ENCODE data around the gene CTNNA2.

CTNNA2 gene

DNA sequence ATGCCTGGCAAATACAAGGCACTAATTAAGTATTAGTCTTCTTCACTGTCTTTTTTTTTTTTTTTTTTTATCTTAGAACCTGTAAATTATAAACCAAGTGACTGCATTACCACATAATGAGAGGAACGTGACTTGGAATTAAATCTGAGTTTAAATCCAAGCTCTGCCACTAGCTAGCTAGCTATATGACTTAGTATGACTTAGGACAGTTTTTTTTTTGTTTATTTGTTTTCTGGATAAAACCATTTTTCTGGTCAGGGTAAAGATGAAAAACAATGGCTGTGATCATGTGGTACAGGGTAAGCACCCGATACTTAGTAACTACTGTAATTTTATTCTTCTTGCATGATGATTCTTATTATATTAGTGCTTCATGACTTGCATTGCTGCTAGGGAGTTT lies 983.5 kb downstream of the CTNNA2 start:
- no peak for DNase-seq (ENCODE audit: low read depth)

DNA sequence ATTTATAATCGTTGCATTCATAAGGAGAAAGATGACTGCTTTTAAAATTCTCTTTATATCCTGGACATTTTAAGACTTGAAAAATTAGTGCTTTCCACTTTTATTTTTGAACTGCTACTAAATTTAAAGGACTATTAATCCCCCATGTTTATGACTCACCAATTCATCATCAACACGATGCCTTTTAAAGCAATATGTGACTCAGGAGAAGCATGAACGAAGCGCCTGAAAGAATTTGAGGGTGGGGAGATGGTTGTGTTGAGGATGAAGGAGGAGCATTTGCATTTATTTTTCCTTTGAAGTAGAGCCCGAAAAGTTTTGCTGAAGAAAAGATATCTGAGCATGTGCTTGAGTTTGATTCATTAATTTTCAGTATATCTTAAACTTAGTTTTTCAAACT lies 983.9 kb downstream of the CTNNA2 start:
- DNase-seq (ENCODE audit: low read depth), result no peak

GRCh38 chr2:80499095-80499494 lies 986.2 kb downstream of the CTNNA2 start:
- no peak for DNase-seq (ENCODE audit: low read depth)

DNA sequence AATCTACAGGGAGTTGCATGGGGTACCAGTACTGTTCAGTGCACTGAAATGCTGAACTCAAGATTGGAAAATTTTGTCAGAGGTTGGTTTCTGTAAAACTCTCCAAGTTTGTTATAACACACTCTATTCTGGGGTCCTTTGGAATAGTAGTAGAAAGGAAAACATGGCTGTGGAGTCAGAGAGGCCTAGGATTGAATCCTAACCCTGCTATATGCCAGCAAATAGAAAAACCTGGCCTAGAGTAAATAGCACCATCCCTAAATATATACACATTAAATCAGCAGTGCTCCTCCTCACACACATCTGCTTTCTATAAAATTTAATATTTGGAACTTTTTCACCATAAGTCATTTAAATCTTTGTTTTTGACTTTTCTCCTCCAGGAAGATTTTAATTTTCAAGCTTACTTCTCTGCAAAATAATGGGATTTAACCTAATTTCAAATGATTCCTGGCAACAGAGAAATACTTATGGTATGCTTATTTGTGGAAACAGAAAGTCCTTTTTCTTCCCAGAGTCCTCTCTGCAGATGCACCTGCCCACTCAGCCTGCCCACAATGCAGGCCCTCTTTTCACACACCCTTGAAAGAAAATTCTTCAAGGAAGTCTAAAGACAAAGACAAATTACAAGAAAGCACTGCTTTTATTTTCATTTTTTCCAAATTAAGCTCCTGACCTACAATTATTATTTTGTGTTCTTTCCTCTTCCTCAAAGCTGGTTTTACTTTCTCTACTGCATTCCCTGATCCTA lies 989.2 kb downstream of the CTNNA2 start:
- DNase-seq (ENCODE audit: low read depth), result no peak

- no peak for DNase-seq (ENCODE audit: low read depth)
Measured at GRCh38 chr2:80506563-80506962, 993.7 kb downstream of the CTNNA2 start.

GRCh38 chr2:80510716-80511115 lies 997.9 kb downstream of the CTNNA2 start:
- DNase-seq (ENCODE audit: low read depth), result no peak

DNA sequence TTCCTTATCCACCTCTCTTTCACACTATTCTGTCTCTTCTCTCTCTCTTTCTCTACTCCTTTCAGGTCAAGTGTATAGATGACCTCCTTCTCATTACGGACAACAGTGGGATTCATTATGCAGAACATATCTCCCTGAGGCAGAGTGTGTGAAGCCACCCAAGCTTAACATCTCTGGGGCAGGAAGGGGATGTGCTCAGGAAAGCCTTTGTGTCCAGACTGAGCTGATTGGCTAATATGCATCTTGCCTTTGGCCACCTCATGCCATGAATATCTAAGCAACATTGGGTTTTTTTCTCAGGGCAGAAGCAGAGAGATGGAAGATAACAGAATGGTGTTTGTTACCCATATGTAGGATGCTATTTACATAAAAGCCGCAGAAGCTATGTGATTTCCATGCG lies 1003.1 kb downstream of the CTNNA2 start:
- DNase-seq (ENCODE audit: low read depth), result no peak

DNA sequence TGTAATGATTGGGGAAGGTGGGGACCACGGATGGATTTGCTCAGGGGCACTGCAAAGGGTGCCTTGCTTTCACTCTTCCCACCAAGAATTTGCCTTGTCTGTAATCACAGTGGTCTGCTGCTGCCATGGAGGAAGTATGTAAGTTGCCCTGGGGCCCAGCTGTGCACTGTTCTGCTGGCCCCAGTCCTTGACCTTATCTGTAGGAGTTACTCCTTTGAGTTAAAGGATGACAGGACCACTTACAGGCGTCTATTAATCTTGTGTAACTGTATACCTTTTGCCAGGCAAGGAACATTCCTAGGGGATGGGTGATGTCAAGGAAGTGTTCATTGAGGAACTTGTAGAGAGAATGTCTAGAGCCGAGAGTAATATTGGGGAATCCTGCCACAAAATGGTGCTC lies 1004.5 kb downstream of the CTNNA2 start:
- no peak for DNase-seq (ENCODE audit: low read depth)

GRCh38 chr2:80519121-80519643 lies 1006.3 kb downstream of the CTNNA2 start:
- no peak for DNase-seq (ENCODE audit: low read depth)

- no peak for DNase-seq (ENCODE audit: low read depth)
Measured at GRCh38 chr2:80519699-80520291, 1006.9 kb downstream of the CTNNA2 start.

DNA sequence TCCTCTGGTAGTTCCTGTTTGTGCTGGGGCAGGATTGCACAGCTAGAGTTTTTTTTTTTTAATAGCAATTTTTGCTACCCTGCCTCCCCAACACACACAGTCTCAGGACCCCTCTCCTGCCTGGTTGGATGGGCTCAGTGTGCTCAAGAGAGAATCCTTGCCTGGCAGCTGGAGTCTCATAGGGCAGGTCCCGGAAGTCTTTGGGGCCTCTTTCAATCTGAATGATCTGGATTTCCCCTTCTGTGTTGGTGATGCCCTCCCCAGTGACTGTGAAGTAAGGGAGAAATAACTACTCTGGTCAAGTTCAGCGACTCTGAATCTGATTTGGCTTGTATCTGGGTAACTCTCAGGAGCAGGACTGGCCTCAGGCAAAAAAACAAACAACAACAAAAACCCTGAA lies 1012.3 kb downstream of the CTNNA2 start:
- no peak for DNase-seq (ENCODE audit: low read depth)

- no peak for DNase-seq (ENCODE audit: low read depth)
Measured at GRCh38 chr2:80527119-80527518, 1014.3 kb downstream of the CTNNA2 start.

- no peak for DNase-seq (ENCODE audit: low read depth)
Measured at GRCh38 chr2:80529466-80530165, 1016.8 kb downstream of the CTNNA2 start.

DNA sequence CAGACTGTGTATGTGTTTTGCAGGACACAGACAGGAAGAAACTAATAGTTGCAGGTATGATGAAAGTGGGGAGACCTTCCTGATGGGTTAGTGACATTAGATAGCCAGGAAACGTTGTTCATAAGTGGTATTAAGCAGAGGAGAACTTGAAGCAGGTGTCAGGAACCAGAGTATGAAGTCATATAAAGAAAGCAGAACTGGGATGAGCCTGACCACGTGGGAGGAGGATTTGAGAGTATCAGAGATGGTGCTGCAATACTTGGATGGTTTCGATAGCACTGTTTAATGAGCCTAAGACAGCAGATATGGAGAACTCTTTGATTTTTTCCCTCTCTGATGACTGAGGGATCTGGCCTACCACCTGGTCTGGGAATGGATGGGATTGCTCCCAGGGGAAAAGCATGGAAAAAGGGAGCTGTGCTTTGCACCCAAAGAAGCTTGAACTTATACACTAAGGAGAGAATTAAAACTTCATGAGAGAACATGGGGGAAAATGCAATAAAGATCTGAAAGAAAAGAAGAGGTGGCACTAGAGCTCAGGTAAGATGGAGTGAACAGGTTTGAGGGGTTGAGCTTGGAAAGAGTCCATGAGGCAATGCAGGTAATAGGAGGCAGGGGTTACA lies 1017.7 kb downstream of the CTNNA2 start:
- no peak for DNase-seq (ENCODE audit: low read depth)

- DNase-seq (ENCODE audit: low read depth), result no peak
Measured at GRCh38 chr2:80531319-80531718, 1018.5 kb downstream of the CTNNA2 start.

DNA sequence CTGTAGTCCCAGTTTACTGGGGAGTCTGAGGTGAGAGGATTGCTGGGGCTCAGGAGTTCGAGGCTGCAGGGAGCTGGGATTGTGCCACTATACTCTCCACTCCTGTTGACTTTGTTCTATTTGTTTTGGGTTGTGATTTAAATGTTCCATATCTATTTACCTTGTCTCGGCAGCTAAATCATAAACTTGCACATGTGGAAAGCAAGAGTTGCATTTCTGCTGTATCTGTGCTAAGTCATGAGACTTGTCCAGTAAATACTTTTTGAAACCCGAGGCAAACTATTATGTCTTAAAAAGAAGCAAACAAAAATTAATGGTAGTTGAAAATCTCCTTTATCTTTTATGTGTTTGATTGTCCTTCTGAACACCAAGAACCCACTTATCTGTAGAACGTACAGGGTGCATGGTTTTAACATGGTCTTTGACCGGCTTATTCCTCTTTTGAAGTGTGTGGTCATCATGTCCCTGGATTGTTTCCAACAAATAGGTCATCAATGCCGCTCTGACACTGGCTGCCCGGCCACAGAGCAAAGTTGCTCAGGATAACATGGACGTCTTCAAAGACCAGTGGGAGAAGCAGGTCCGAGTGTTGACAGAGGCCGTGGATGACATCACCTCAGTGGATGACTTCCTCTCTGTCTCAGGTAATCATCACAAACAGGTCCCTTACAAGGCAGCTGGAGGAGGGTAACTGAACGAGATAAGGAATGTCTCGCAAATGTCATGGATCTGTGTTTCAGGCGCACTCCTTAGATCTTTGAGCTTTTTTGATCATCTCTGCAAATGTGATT lies 1032.8 kb downstream of the CTNNA2 start:
- no peak for DNase-seq (ENCODE audit: low read depth)

DNA sequence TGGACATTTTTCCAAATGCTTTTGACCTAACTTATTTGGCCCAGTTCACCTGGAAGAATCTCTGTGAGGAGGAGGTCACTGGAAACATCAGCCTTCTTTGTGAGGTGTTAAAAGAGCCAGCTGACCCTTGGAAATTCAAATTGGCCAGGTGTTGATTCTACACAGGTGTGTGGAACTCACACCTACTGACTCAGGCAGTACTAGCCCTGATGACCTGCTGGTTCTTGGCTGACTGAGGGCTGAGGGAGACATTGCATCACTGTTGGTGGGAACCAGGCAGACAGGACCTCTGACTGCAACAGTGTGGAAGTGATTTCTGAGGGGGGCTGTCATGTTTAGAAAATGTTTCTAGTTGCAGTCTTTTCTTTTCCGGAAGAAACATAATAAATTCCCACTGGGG lies 1033.9 kb downstream of the CTNNA2 start:
- DNase-seq (ENCODE audit: low read depth), result no peak

GRCh38 chr2:80547344-80547743 lies 1034.5 kb downstream of the CTNNA2 start:
- DNase-seq (ENCODE audit: low read depth), result no peak

GRCh38 chr2:80548469-80548868 lies 1035.6 kb downstream of the CTNNA2 start:
- no peak for DNase-seq (ENCODE audit: low read depth)

- DNase-seq (ENCODE audit: low read depth), result no peak
Measured at GRCh38 chr2:80549901-80550300, 1037.0 kb downstream of the CTNNA2 start.

DNA sequence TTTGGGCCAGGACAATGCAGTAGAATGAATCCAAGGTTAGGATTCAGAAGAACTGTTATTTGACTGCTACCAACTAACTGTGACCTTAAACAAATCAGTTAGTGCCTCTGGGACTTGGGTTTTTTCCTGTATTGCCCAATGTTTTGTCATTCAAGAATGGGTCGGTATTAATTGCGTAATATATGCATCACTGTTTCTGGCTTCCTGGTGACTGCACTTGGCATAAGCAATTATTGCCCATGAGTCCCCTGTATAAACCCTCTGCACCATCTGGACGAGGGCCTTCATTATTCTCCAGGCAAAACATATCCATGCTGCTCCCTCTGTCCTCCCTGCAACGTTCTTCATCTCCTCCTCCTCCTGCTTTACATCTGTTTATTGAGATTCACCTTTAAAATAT lies 1047.5 kb downstream of the CTNNA2 start:
- no peak for DNase-seq (ENCODE audit: low read depth)

DNA sequence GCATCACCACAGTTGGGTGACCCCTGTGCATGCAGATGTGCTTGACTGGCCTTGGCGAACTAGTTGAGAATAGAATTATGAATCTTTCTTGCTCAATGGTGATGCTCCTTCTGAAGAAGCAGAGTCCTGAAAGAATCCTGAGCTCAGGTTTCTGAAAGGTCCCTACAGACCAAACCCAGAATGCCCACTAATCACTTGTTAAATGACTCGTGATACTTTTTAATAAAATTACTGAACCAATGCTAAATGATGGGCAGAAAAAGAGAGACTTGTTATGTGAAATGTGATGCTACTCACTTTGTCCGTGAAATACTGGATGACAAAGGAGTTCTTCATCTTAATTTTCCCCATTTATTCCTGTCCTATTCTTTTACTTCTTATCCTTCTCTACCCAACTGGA lies 1055.2 kb downstream of the CTNNA2 start:
- DNase-seq (ENCODE audit: low read depth), result no peak

Data from HS-27A (cell line).